ENCODE results near the gene FAM168A.

DNA sequence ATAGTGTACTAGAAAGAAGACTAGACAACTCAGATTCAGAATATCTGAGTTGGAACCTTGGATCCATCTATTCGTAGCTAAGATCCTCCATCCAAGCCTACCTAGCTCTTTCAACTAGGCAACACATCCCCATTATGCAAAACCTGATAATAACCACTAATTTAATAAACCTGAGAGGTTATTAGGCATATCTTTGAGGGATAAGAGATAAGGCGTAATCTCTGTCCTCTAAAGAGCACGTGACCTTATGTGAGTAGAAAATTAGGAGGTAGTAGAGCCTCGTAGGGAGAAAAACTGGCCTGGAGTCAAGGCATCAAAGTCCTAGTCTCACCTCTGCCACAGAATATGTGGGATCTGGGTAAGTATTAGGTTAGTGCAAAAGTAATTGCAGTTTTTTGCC is 87.8 kb downstream of the FAM168A start:
- TF ChIP-seq, protein P1, sequence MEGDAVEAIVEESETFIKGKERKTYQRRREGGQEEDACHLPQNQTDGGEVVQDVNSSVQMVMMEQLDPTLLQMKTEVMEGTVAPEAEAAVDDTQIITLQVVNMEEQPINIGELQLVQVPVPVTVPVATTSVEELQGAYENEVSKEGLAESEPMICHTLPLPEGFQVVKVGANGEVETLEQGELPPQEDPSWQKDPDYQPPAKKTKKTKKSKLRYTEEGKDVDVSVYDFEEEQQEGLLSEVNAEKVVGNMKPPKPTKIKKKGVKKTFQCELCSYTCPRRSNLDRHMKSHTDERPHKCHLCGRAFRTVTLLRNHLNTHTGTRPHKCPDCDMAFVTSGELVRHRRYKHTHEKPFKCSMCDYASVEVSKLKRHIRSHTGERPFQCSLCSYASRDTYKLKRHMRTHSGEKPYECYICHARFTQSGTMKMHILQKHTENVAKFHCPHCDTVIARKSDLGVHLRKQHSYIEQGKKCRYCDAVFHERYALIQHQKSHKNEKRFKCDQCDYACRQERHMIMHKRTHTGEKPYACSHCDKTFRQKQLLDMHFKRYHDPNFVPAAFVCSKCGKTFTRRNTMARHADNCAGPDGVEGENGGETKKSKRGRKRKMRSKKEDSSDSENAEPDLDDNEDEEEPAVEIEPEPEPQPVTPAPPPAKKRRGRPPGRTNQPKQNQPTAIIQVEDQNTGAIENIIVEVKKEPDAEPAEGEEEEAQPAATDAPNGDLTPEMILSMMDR (IDR thresholded peaks at IDR 0.05; ENCODE audit: low read depth, low read length) = no peak
- TF ChIP-seq MAX (IDR thresholded peaks at IDR 0.05; ENCODE audit: low read depth, low read length) (no peak), POLR2A (IDR thresholded peaks at IDR 0.05; ENCODE audit: extremely low read depth, insufficient read length) (no peak), MYC (IDR thresholded peaks at IDR 0.05; ENCODE audit: low read depth, low read length) (no peak)
